ENCODE data around the gene SULF2. TPM values are rescaled to one million over a fixed set of nuclear protein-coding genes. Genes with fewer than 3 reads are reported as not detected.
A peak's percentile ranks its signal among the peaks of the same experiment; 100 is the strongest.

The SULF2 gene
- total RNA-seq, 2 donors from 2014 or later, result 75.7 to 146 TPM

- WGBS, 2 experiments (ENCODE audit: insufficient coverage in 1 of 2, insufficient read length in 1 of 2), result 48 to 60% methylated on average over 8 to 11 of the region's 11 CpGs
- H3K4me1 Mint-ChIP-seq, result peaks cover 35% of the 10 kb centered on the region
- peak overlapping the region; percentile 34 for H3K27ac Mint-ChIP-seq
- Histone ChIP-seq H3K9ac (ENCODE audit: extremely low read depth, low read length, poor library complexity, severe bottlenecking) (no peak overlapping the region), H3K4me1 (ENCODE audit: control insufficient read depth, insufficient read depth, low read length) (peaks cover 18% of the 10 kb centered on the region), H3K27ac (ENCODE audit: low read depth, low read length) (peak overlapping the region; percentile 30), H3K27me3 (ENCODE audit: control insufficient read depth, insufficient read depth, low read length, poor library complexity, severe bottlenecking) (no peaks in the 10 kb centered on the region), H3K36me3 (ENCODE audit: control insufficient read depth, insufficient read depth, low read length) (peaks cover 35% of the 10 kb centered on the region), H3K9me3 (ENCODE audit: control insufficient read depth, low read length) (no peaks in the 10 kb centered on the region), H3K4me3 (ENCODE audit: low read length) (peak overlapping the region; percentile 20)
- peaks cover 33% of the 10 kb centered on the region for H3K36me3 Mint-ChIP-seq (ENCODE audit: low read depth)
- peak; percentile 81 for DNase-seq
- H3K27me3 Mint-ChIP-seq (ENCODE audit: insufficient read depth), result peaks cover 6% of the 10 kb centered on the region
- H3K9me3 Mint-ChIP-seq, result peaks cover 2% of the 10 kb centered on the region
- no peak for TF ChIP-seq CTCF (conservative IDR thresholded peaks at IDR 0.05)
- peak overlapping the region; percentile 3 for H3K4me3 Mint-ChIP-seq
Observed at GRCh38 chr20:47761482-47762047, 23.7 kb downstream of the SULF2 start.

- no peak overlapping the region for H3K4me3 ChIP-seq (ENCODE audit: low read length)
- H3K9me3 ChIP-seq (ENCODE audit: control insufficient read depth, low read length), result no peaks in the 10 kb centered on the region
- Mint-ChIP-seq H3K27ac (no peak overlapping the region), H3K9me3 (peaks cover 2% of the 10 kb centered on the region), H3K4me1 (peaks cover 29% of the 10 kb centered on the region), H3K36me3 (ENCODE audit: low read depth) (peaks cover 36% of the 10 kb centered on the region), H3K27me3 (ENCODE audit: insufficient read depth) (peaks cover 6% of the 10 kb centered on the region), H3K4me3 (peak overlapping the region; percentile 3)
- H3K4me1 ChIP-seq (ENCODE audit: control insufficient read depth, insufficient read depth, low read length), result peaks cover 15% of the 10 kb centered on the region
- TF ChIP-seq CTCF (conservative IDR thresholded peaks at IDR 0.05), result no peak
- DNase-seq, result no peak
- no peak overlapping the region for H3K9ac ChIP-seq (ENCODE audit: extremely low read depth, low read length, poor library complexity, severe bottlenecking)
- H3K36me3 ChIP-seq (ENCODE audit: control insufficient read depth, insufficient read depth, low read length), result peaks cover 42% of the 10 kb centered on the region
- H3K27me3 ChIP-seq (ENCODE audit: control insufficient read depth, insufficient read depth, low read length, poor library complexity, severe bottlenecking), result no peaks in the 10 kb centered on the region
- WGBS, 2 experiments (ENCODE audit: insufficient coverage in 1 of 2, insufficient read length in 1 of 2), result 87 to 94% methylated on average over 12 to 14 of the region's 14 CpGs
- no peak overlapping the region for H3K27ac ChIP-seq (ENCODE audit: low read depth, low read length)
Observed at GRCh38 chr20:47760686-47761481, 24.4 kb downstream of the SULF2 start.

- Histone ChIP-seq H3K4me3 (ENCODE audit: low read length) (no peak overlapping the region), H3K9ac (ENCODE audit: extremely low read depth, low read length, poor library complexity, severe bottlenecking) (no peak overlapping the region), H3K9me3 (ENCODE audit: control insufficient read depth, low read length) (no peaks in the 10 kb centered on the region), H3K36me3 (ENCODE audit: control insufficient read depth, insufficient read depth, low read length) (peaks cover 54% of the 10 kb centered on the region), H3K4me1 (ENCODE audit: control insufficient read depth, insufficient read depth, low read length) (peaks cover 10% of the 10 kb centered on the region), H3K27ac (ENCODE audit: low read depth, low read length) (no peak overlapping the region), H3K27me3 (ENCODE audit: control insufficient read depth, insufficient read depth, low read length, poor library complexity, severe bottlenecking) (no peaks in the 10 kb centered on the region)
- H3K27ac Mint-ChIP-seq, result no peak overlapping the region
- no peak for DNase-seq
- H3K4me3 Mint-ChIP-seq, result no peak overlapping the region
- 87 to 91% methylated on average over 14 to 21 of the region's 21 CpGs for WGBS, 2 experiments (ENCODE audit: insufficient coverage in 1 of 2, insufficient read length in 1 of 2)
- H3K4me1 Mint-ChIP-seq, result peaks cover 21% of the 10 kb centered on the region
- no peaks in the 10 kb centered on the region for H3K9me3 Mint-ChIP-seq
- no peak for TF ChIP-seq CTCF (conservative IDR thresholded peaks at IDR 0.05)
- H3K27me3 Mint-ChIP-seq (ENCODE audit: insufficient read depth), result peaks cover 6% of the 10 kb centered on the region
- H3K36me3 Mint-ChIP-seq (ENCODE audit: low read depth), result peaks cover 39% of the 10 kb centered on the region
Observed at GRCh38 chr20:47758517-47759450, 26.5 kb downstream of the SULF2 start.

Measured in endodermal cell (in vitro differentiated cells).